ENCODE results near the gene SPAG16.

Gene SPAG16

GRCh38 chr2:214185546-214185945 lies 901.3 kb downstream of the SPAG16 start:
- peaks cover 22% of the 10 kb centered on the region for H3K4me1 ChIP-seq (ENCODE audit: control insufficient read depth, insufficient read depth, low read length)

DNA sequence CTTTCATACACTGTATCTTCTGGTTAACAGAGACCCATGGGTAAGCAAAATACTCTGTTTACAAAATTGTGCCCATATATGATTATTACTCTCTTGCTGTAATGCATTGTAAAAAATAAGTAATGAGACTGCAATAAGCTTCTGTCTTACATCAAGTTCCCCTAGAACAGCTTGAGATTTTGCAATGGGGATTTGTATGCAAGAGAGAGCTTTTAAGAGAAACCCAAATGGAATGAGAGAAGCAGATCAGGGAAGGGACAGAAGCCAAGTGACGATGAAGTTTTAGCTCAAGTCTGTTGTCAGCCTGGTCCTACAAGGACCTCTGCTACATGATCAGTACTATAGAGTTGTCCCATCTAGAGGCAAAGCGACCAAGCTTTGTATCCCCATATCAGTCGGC lies 908.4 kb downstream of the SPAG16 start:
- H3K4me1 ChIP-seq (ENCODE audit: control insufficient read depth, insufficient read depth, low read length) = peaks cover 22% of the 10 kb centered on the region
- H3K4me3 ChIP-seq (ENCODE audit: low read depth, low read length) = no peak overlapping the region
- H3K36me3 ChIP-seq (ENCODE audit: control insufficient read depth, insufficient read depth, low read length) = no peaks in the 10 kb centered on the region
- H3K27ac ChIP-seq (ENCODE audit: low read depth, low read length) = no peak overlapping the region
- no peaks in the 10 kb centered on the region for H3K27me3 ChIP-seq (ENCODE audit: control insufficient read depth, insufficient read depth, low read length)
- H3K9me3 ChIP-seq (ENCODE audit: control insufficient read depth, insufficient read depth, low read length) = no peaks in the 10 kb centered on the region
- H3K9ac ChIP-seq (ENCODE audit: low read depth, low read length) = no peak overlapping the region

More at GRCh38 chr2:214185546-214185945, 901.3 kb downstream of the SPAG16 start:
- Histone ChIP-seq H3K9ac (ENCODE audit: low read depth, low read length) (no peak overlapping the region), H3K27me3 (ENCODE audit: control insufficient read depth, insufficient read depth, low read length) (no peaks in the 10 kb centered on the region), H3K9me3 (ENCODE audit: control insufficient read depth, insufficient read depth, low read length) (no peaks in the 10 kb centered on the region), H3K27ac (ENCODE audit: low read depth, low read length) (no peak overlapping the region), H3K4me3 (ENCODE audit: low read depth, low read length) (no peak overlapping the region), H3K36me3 (ENCODE audit: control insufficient read depth, insufficient read depth, low read length) (no peaks in the 10 kb centered on the region)

GRCh38 chr2:214193943-214194342 lies 909.7 kb downstream of the SPAG16 start:
- no peaks in the 10 kb centered on the region for H3K27me3 ChIP-seq (ENCODE audit: control insufficient read depth, insufficient read depth, low read length)
- no peak overlapping the region for H3K4me3 ChIP-seq (ENCODE audit: low read depth, low read length)
- H3K4me1 ChIP-seq (ENCODE audit: control insufficient read depth, insufficient read depth, low read length) = peaks cover 10% of the 10 kb centered on the region
- H3K36me3 ChIP-seq (ENCODE audit: control insufficient read depth, insufficient read depth, low read length) = no peaks in the 10 kb centered on the region
- no peaks in the 10 kb centered on the region for H3K9me3 ChIP-seq (ENCODE audit: control insufficient read depth, insufficient read depth, low read length)
- H3K9ac ChIP-seq (ENCODE audit: low read depth, low read length) = no peak overlapping the region
- no peak overlapping the region for H3K27ac ChIP-seq (ENCODE audit: low read depth, low read length)

DNA sequence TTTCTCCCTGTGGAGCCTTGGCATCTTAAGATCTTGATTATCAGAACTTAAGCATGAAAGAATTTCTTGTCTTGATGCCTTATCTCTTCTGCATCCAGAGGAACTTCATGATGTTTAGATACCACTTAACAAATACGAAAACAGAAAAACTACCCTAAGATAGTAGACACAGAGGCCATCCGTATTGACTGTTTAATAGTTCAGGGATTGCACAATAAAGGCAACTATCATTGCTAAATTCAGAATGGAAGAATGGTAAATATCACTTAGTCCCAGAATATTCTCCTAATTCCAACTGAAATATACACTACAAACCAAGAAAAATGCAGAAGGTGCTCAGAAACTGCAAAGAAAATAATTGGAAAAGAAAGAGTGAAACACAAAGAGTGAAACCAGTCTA lies 912.0 kb downstream of the SPAG16 start:
- Histone ChIP-seq H3K36me3 (ENCODE audit: control insufficient read depth, insufficient read depth, low read length) (no peaks in the 10 kb centered on the region), H3K9me3 (ENCODE audit: control insufficient read depth, insufficient read depth, low read length) (no peaks in the 10 kb centered on the region), H3K9ac (ENCODE audit: low read depth, low read length) (no peak overlapping the region), H3K27ac (ENCODE audit: low read depth, low read length) (no peak overlapping the region), H3K4me1 (ENCODE audit: control insufficient read depth, insufficient read depth, low read length) (no peaks in the 10 kb centered on the region), H3K27me3 (ENCODE audit: control insufficient read depth, insufficient read depth, low read length) (no peaks in the 10 kb centered on the region), H3K4me3 (ENCODE audit: low read depth, low read length) (no peak overlapping the region)

GRCh38 chr2:214201892-214202291 lies 917.6 kb downstream of the SPAG16 start:
- H3K9ac ChIP-seq (ENCODE audit: low read depth, low read length) = no peak overlapping the region
- no peak overlapping the region for H3K27ac ChIP-seq (ENCODE audit: low read depth, low read length)

GRCh38 chr2:214203214-214203613 lies 919.0 kb downstream of the SPAG16 start:
- Histone ChIP-seq H3K4me3 (ENCODE audit: low read depth, low read length) (no peak overlapping the region), H3K9ac (ENCODE audit: low read depth, low read length) (no peak overlapping the region), H3K27ac (ENCODE audit: low read depth, low read length) (no peak overlapping the region), H3K9me3 (ENCODE audit: control insufficient read depth, insufficient read depth, low read length) (no peaks in the 10 kb centered on the region), H3K27me3 (ENCODE audit: control insufficient read depth, insufficient read depth, low read length) (no peaks in the 10 kb centered on the region), H3K36me3 (ENCODE audit: control insufficient read depth, insufficient read depth, low read length) (no peaks in the 10 kb centered on the region), H3K4me1 (ENCODE audit: control insufficient read depth, insufficient read depth, low read length) (no peaks in the 10 kb centered on the region)

More at GRCh38 chr2:214201892-214202291, 917.6 kb downstream of the SPAG16 start:
- Histone ChIP-seq H3K9me3 (ENCODE audit: control insufficient read depth, insufficient read depth, low read length) (no peaks in the 10 kb centered on the region), H3K36me3 (ENCODE audit: control insufficient read depth, insufficient read depth, low read length) (no peaks in the 10 kb centered on the region), H3K27me3 (ENCODE audit: control insufficient read depth, insufficient read depth, low read length) (no peaks in the 10 kb centered on the region), H3K4me1 (ENCODE audit: control insufficient read depth, insufficient read depth, low read length) (no peaks in the 10 kb centered on the region), H3K4me3 (ENCODE audit: low read depth, low read length) (no peak overlapping the region)

GRCh38 chr2:214203744-214204289 lies 919.6 kb downstream of the SPAG16 start:
- Histone ChIP-seq H3K27ac (ENCODE audit: low read depth, low read length) (no peak overlapping the region), H3K9me3 (ENCODE audit: control insufficient read depth, insufficient read depth, low read length) (no peaks in the 10 kb centered on the region), H3K4me3 (ENCODE audit: low read depth, low read length) (no peak overlapping the region), H3K36me3 (ENCODE audit: control insufficient read depth, insufficient read depth, low read length) (no peaks in the 10 kb centered on the region), H3K27me3 (ENCODE audit: control insufficient read depth, insufficient read depth, low read length) (no peaks in the 10 kb centered on the region), H3K9ac (ENCODE audit: low read depth, low read length) (no peak overlapping the region), H3K4me1 (ENCODE audit: control insufficient read depth, insufficient read depth, low read length) (no peaks in the 10 kb centered on the region)

DNA sequence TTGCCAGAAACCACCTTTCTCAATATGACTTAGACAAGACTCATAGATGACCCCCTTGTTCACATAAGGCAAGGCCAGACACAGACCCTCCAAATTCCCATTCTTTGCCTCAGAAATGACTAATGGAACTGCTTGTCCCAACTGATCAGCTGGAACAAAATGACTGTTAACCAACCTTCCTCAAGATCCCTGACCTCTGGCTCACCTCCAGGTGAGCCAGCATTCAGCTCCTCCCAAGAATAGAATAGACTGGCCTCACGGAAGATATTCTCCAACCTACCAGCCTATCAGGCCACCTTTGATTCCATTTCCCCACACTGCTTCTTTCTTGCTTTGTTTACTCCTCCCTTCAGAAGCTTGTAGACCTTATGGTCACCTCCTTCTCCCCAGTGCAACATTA lies 930.8 kb downstream of the SPAG16 start:
- Histone ChIP-seq H3K4me3 (ENCODE audit: low read depth, low read length) (no peak overlapping the region), H3K27me3 (ENCODE audit: control insufficient read depth, insufficient read depth, low read length) (no peaks in the 10 kb centered on the region), H3K9me3 (ENCODE audit: control insufficient read depth, insufficient read depth, low read length) (no peaks in the 10 kb centered on the region), H3K4me1 (ENCODE audit: control insufficient read depth, insufficient read depth, low read length) (peaks cover 9% of the 10 kb centered on the region), H3K36me3 (ENCODE audit: control insufficient read depth, insufficient read depth, low read length) (no peaks in the 10 kb centered on the region), H3K27ac (ENCODE audit: low read depth, low read length) (no peak overlapping the region), H3K9ac (ENCODE audit: low read depth, low read length) (no peak overlapping the region)

DNA sequence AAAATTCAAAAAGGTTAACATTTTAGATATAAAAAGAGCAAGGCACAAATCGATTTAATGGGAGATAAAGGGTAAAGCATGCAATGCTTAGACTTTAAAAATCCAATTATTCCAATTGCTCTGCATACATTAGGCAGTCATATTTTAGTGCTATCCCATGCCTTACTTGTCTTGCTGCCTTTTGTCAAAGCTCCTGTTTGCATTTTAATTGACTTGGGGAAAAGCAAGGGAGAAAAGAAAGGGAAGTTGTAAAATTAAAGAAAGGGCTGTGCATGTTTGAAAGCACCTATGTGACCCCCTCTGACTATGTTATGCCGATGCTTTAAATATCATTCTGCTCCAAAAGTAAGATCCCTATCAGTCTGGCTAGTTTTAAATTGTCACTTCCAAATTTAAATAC lies 932.9 kb downstream of the SPAG16 start:
- Histone ChIP-seq H3K9me3 (ENCODE audit: control insufficient read depth, insufficient read depth, low read length) (no peaks in the 10 kb centered on the region), H3K4me3 (ENCODE audit: low read depth, low read length) (no peak overlapping the region), H3K27ac (ENCODE audit: low read depth, low read length) (no peak overlapping the region), H3K36me3 (ENCODE audit: control insufficient read depth, insufficient read depth, low read length) (no peaks in the 10 kb centered on the region), H3K4me1 (ENCODE audit: control insufficient read depth, insufficient read depth, low read length) (peaks cover 9% of the 10 kb centered on the region), H3K27me3 (ENCODE audit: control insufficient read depth, insufficient read depth, low read length) (no peaks in the 10 kb centered on the region), H3K9ac (ENCODE audit: low read depth, low read length) (no peak overlapping the region)

GRCh38 chr2:214217599-214217998 lies 933.3 kb downstream of the SPAG16 start:
- Histone ChIP-seq H3K9ac (ENCODE audit: low read depth, low read length) (no peak overlapping the region), H3K27ac (ENCODE audit: low read depth, low read length) (no peak overlapping the region), H3K4me3 (ENCODE audit: low read depth, low read length) (no peak overlapping the region), H3K27me3 (ENCODE audit: control insufficient read depth, insufficient read depth, low read length) (no peaks in the 10 kb centered on the region), H3K9me3 (ENCODE audit: control insufficient read depth, insufficient read depth, low read length) (no peaks in the 10 kb centered on the region), H3K4me1 (ENCODE audit: control insufficient read depth, insufficient read depth, low read length) (peaks cover 9% of the 10 kb centered on the region), H3K36me3 (ENCODE audit: control insufficient read depth, insufficient read depth, low read length) (no peaks in the 10 kb centered on the region)

- Histone ChIP-seq H3K9ac (ENCODE audit: low read depth, low read length) (no peak overlapping the region), H3K4me1 (ENCODE audit: control insufficient read depth, insufficient read depth, low read length) (peaks cover 9% of the 10 kb centered on the region), H3K9me3 (ENCODE audit: control insufficient read depth, insufficient read depth, low read length) (no peaks in the 10 kb centered on the region), H3K27ac (ENCODE audit: low read depth, low read length) (no peak overlapping the region), H3K27me3 (ENCODE audit: control insufficient read depth, insufficient read depth, low read length) (no peaks in the 10 kb centered on the region), H3K4me3 (ENCODE audit: low read depth, low read length) (no peak overlapping the region), H3K36me3 (ENCODE audit: control insufficient read depth, insufficient read depth, low read length) (no peaks in the 10 kb centered on the region)
Measured at GRCh38 chr2:214220251-214220650, 936.0 kb downstream of the SPAG16 start.

- no peaks in the 10 kb centered on the region for H3K9me3 ChIP-seq (ENCODE audit: control insufficient read depth, insufficient read depth, low read length)
- H3K27me3 ChIP-seq (ENCODE audit: control insufficient read depth, insufficient read depth, low read length) = no peaks in the 10 kb centered on the region
- no peaks in the 10 kb centered on the region for H3K4me1 ChIP-seq (ENCODE audit: control insufficient read depth, insufficient read depth, low read length)
- no peak overlapping the region for H3K4me3 ChIP-seq (ENCODE audit: low read depth, low read length)
- no peak overlapping the region for H3K27ac ChIP-seq (ENCODE audit: low read depth, low read length)
- no peaks in the 10 kb centered on the region for H3K36me3 ChIP-seq (ENCODE audit: control insufficient read depth, insufficient read depth, low read length)
- H3K9ac ChIP-seq (ENCODE audit: low read depth, low read length) = no peak overlapping the region
Measured at GRCh38 chr2:214226061-214226460, 941.8 kb downstream of the SPAG16 start.
